ENCODE results near the gene C1QTNF3. TPM values are rescaled to one million over a fixed set of nuclear protein-coding genes. Genes with fewer than 3 reads are reported as not detected.

The C1QTNF3 gene
- total and polyA plus RNA-seq, 2 of the 8 experiments (the other 6 are each of a cell fraction or from before 2014, with no cell fraction given), result 1.0 to 1.2 TPM

DNA sequence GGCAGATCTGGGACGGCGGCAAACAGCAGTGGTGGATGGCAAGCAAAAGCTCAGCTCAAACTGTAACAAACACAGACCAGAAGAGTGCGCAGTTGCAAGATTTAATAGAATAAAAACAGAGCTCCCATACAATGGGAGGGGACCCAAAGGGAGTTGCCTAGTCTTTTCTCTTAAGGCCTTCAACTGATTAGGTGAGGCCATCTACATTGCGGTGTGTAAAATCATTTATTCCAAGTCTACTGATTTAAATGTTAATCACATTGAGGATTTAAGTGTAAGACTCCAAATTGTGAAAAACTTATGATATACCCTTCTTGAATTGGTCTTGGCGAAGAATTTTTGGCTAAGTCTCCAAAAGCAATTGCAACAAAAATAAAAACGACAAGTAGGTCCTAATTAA is 21.6 kb upstream of the C1QTNF3 start:
- Histone ChIP-seq H4K91ac (replicated peaks; ENCODE audit: insufficient read length, low read length) (no peak overlapping the region), H2AFZ (ENCODE audit: low read length) (no peak overlapping the region), H3K4me2 (ENCODE audit: insufficient read depth in 1 of 2, low read depth in 2 of 2, low read length in 2 of 2) (no peak overlapping the region), H3K79me1 (ENCODE audit: low read depth, low read length) (no peaks in the 10 kb centered on the region), H3K27me3 (replicated peaks in 1 of 4; ENCODE audit: control insufficient read depth in 3 of 4, extremely low read depth in 1 of 4, insufficient read depth in 3 of 4, low read length in 3 of 4) (no peaks in the 10 kb centered on the region), H4K20me1 (replicated peaks in 1 of 2; ENCODE audit: control insufficient read depth in 1 of 2, insufficient read depth in 2 of 2, low read length in 2 of 2) (no peaks in the 10 kb centered on the region), H2BK20ac (ENCODE audit: low read length) (no peak overlapping the region), H3K56ac (replicated peaks; ENCODE audit: insufficient read length, low read depth, low read length) (no peak overlapping the region), H3K14ac (ENCODE audit: insufficient read length) (no peak overlapping the region), H2BK12ac (ENCODE audit: low read depth, low read length) (no peak overlapping the region), H4K5ac (ENCODE audit: insufficient read length, low read depth, low read length) (no peak overlapping the region), H3K9ac (replicated peaks in 1 of 4; ENCODE audit: extremely low read depth in 1 of 4, low read depth in 3 of 4, low read length in 3 of 4) (no peak overlapping the region), H2AK5ac (ENCODE audit: low read depth, low read length) (no peak overlapping the region), H2BK5ac (ENCODE audit: low read depth, low read length) (no peak overlapping the region), H4K8ac (ENCODE audit: extremely low read depth, insufficient read depth, low read length) (no peak overlapping the region), H3K36me3 (ENCODE audit: control insufficient read depth in 2 of 4, insufficient read depth in 4 of 4, low read length in 3 of 4) (no peaks in the 10 kb centered on the region; a peak in 1 of 8 replicates), H3K18ac (ENCODE audit: extremely low read depth, low read length) (no peak overlapping the region), H3K9me3 (ENCODE audit: insufficient read depth in 2 of 2, low read depth in 1 of 2, low read length in 1 of 2) (peaks cover 5 to 6% of the 10 kb centered on the region in 2 experiments; a peak in 2 of 4 replicates), H3K23me2 (ENCODE audit: low read depth, low read length) (no peaks in the 10 kb centered on the region), H2BK120ac (replicated peaks; ENCODE audit: low read depth, low read length) (no peak overlapping the region), H3K4ac (replicated peaks; ENCODE audit: insufficient read length, low read depth, low read length) (no peak overlapping the region), H3K4me1 (replicated peaks in 1 of 4; ENCODE audit: control insufficient read depth in 3 of 4, insufficient read depth in 4 of 4, low read length in 3 of 4) (no peaks in the 10 kb centered on the region), H2BK15ac (ENCODE audit: low read length) (no peak overlapping the region), H3K23ac (ENCODE audit: insufficient read length) (no peak overlapping the region), H3K79me2 (ENCODE audit: control insufficient read depth in 1 of 2, insufficient read depth in 2 of 2, low read length in 2 of 2) (no peaks in the 10 kb centered on the region), H3K27ac (ENCODE audit: low read depth, low read length) (no peak overlapping the region), H3K4me3 (ENCODE audit: extremely low read depth in 1 of 4, insufficient read depth in 2 of 4, low read depth in 3 of 4, low read length in 4 of 4) (no peak overlapping the region)
- CTCF ChIA-PET (ENCODE audit: partially characterized antibody), result no interaction called here
- POLR2A ChIA-PET (ENCODE audit: partially characterized antibody), result no interaction called here
- no peak for TF ChIP-seq FOSL1 (IDR thresholded peaks at IDR 0.05; ENCODE audit: insufficient read depth, low read depth, low read length)
- TF ChIP-seq SP2 (IDR thresholded peaks at IDR 0.05; ENCODE audit: low read length), result no peak
- TF ChIP-seq, protein P1, sequence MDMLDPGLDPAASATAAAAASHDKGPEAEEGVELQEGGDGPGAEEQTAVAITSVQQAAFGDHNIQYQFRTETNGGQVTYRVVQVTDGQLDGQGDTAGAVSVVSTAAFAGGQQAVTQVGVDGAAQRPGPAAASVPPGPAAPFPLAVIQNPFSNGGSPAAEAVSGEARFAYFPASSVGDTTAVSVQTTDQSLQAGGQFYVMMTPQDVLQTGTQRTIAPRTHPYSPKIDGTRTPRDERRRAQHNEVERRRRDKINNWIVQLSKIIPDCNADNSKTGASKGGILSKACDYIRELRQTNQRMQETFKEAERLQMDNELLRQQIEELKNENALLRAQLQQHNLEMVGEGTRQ (IDR thresholded peaks at IDR 0.05; ENCODE audit: low read length), result no peak
- TF ChIP-seq JUND (IDR thresholded peaks at IDR 0.05; ENCODE audit: low read length), result no peak
- TF ChIP-seq ASH2L (IDR thresholded peaks at IDR 0.05; ENCODE audit: low read length), result no peak
- no peak for TF ChIP-seq RAD21 (IDR thresholded peaks at IDR 0.05 in 1 of 2, conservative IDR thresholded peaks at IDR 0.05 in 1 of 2; ENCODE audit: low read depth in 2 of 2, low read length in 2 of 2)
- no peak for TF ChIP-seq SRF (IDR thresholded peaks at IDR 0.05; ENCODE audit: low read depth, low read length)
- TF ChIP-seq ZNF274 (IDR thresholded peaks at IDR 0.05; ENCODE audit: borderline replicate concordance, extremely low read depth, low read length), result no peak
- TF ChIP-seq KDM5A (IDR thresholded peaks at IDR 0.05; ENCODE audit: low read length), result no peak
- TF ChIP-seq SIN3A (conservative IDR thresholded peaks at IDR 0.05 in 1 of 2, IDR thresholded peaks at IDR 0.05 in 1 of 2; ENCODE audit: low read depth in 1 of 2, low read length in 2 of 2), result no peak
- no peak for TF ChIP-seq NRF1 (IDR thresholded peaks at IDR 0.05; ENCODE audit: low read depth, low read length)
- WGBS, 2 experiments (ENCODE audit: extremely low coverage in 1 of 2, insufficient coverage in 1 of 2, insufficient read length in 1 of 2, insufficient replicate concordance in 2 of 2, low coverage in 1 of 2, low lambda C conversion rate in 2 of 2, missing lambda C conversion rate in 1 of 2), result 87% methylated on average over 6 of the region's 6 CpGs; no CpG with 5 or more reads in 1 of the 2 experiments
- DNase-seq (ENCODE audit: low read depth in 1 of 2, low spot score in 2 of 2) (no peak), FAIRE-seq (no peak)
